ENCODE results near the gene SERAC1. TPM values are rescaled to one million over a fixed set of nuclear protein-coding genes. Genes with fewer than 3 reads are reported as not detected.

The SERAC1 gene
- total RNA-seq, 1 experiment from 2014 or later, result 7.6 TPM

DNA sequence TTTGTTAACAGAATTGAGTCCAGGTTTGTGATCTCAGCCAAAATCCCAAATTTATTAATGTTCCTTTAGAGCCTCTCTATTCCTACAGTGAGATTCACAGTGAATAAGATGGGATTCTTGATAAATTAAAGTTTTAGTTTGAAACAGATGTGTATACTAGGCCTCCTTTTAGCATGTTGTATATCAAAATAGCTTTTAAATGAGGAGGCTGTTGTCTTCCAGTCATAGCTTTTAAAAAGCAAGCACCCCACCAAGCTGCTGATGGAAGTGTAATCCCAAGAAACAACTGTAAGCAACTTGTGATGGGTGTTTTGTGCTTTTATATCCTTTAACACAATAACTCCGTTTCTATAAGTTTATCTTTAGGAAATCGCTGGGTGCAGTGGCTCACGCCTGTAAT lies 7.0 kb upstream of the SERAC1 start:
- Histone ChIP-seq H2BK20ac (ENCODE audit: low read depth, low read length, poor library complexity, severe bottlenecking) (no peak overlapping the region), H3T11ph (ENCODE audit: low read length) (no peak overlapping the region), H3K79me1 (ENCODE audit: insufficient read depth, low read depth, low read length, poor library complexity, severe bottlenecking) (no peaks in the 10 kb centered on the region), H3K14ac (ENCODE audit: insufficient read depth, low read length) (no peak overlapping the region), H3K27ac (ENCODE audit: insufficient read length, low read depth, low read length) (no peak overlapping the region), H3K56ac (ENCODE audit: insufficient read length, low read depth, low read length) (no peak overlapping the region), H4K20me1 (ENCODE audit: control insufficient read depth, insufficient read depth, insufficient read length) (no peaks in the 10 kb centered on the region), H3K4ac (ENCODE audit: low read depth, low read length) (no peak overlapping the region), H2BK5ac (ENCODE audit: insufficient read length, low read length) (no peak overlapping the region), H3K18ac (ENCODE audit: insufficient read length, low read depth, low read length) (no peak overlapping the region), H2BK12ac (ENCODE audit: insufficient read length, low read depth, low read length) (no peak overlapping the region), H4K91ac (ENCODE audit: insufficient read length, low read depth, low read length) (no peak overlapping the region), H3K79me2 (ENCODE audit: insufficient read depth, low read length) (no peaks in the 10 kb centered on the region), H3K23me2 (ENCODE audit: insufficient read length, low read depth, low read length, poor library complexity, severe bottlenecking) (no peaks in the 10 kb centered on the region), H3K4me2 (ENCODE audit: insufficient read depth, insufficient read length, low read length) (no peak overlapping the region), H3K23ac (ENCODE audit: insufficient read length, low read depth, low read length) (no peak overlapping the region), H3K9ac (ENCODE audit: extremely low read depth, insufficient read length, low read length) (no peak overlapping the region), H2AK5ac (ENCODE audit: insufficient read length, low read length) (no peak overlapping the region), H3K9me3 (ENCODE audit: control insufficient read depth, low read depth, low read length) (no peaks in the 10 kb centered on the region), H2BK15ac (ENCODE audit: low read depth, low read length) (no peak overlapping the region), H2AFZ (ENCODE audit: low read length) (no peak overlapping the region), H4K5ac (ENCODE audit: insufficient read length, low read depth, low read length) (no peak overlapping the region), H2BK120ac (ENCODE audit: low read depth, low read length, poor library complexity, severe bottlenecking) (no peak overlapping the region), H3K27me3 (ENCODE audit: insufficient read depth, low read length) (no peaks in the 10 kb centered on the region), H4K8ac (replicated peaks; ENCODE audit: insufficient read length, low read depth, low read length) (no peak overlapping the region), H3K4me1 (ENCODE audit: insufficient read depth, low read length) (peaks cover 6% of the 10 kb centered on the region; the same call in 1 of the 2 replicates)
- TF ChIP-seq, protein P1, sequence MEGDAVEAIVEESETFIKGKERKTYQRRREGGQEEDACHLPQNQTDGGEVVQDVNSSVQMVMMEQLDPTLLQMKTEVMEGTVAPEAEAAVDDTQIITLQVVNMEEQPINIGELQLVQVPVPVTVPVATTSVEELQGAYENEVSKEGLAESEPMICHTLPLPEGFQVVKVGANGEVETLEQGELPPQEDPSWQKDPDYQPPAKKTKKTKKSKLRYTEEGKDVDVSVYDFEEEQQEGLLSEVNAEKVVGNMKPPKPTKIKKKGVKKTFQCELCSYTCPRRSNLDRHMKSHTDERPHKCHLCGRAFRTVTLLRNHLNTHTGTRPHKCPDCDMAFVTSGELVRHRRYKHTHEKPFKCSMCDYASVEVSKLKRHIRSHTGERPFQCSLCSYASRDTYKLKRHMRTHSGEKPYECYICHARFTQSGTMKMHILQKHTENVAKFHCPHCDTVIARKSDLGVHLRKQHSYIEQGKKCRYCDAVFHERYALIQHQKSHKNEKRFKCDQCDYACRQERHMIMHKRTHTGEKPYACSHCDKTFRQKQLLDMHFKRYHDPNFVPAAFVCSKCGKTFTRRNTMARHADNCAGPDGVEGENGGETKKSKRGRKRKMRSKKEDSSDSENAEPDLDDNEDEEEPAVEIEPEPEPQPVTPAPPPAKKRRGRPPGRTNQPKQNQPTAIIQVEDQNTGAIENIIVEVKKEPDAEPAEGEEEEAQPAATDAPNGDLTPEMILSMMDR (conservative IDR thresholded peaks at IDR 0.05), result no peak
- Mint-ChIP-seq H3K27ac (no peak overlapping the region), H3K36me3 (ENCODE audit: insufficient read depth in 1 of 3, low read depth in 3 of 3) (peaks cover 13 to 51% (median 13%) of the 10 kb centered on the region in 3 experiments), H3K9me3 (peaks cover 5 to 13% of the 10 kb centered on the region in 2 experiments), H3K4me1 (peaks cover 20 to 25% of the 10 kb centered on the region in 2 experiments), H3K4me3 (no peak overlapping the region), H3K27me3 (ENCODE audit: low read depth) (no peaks in the 10 kb centered on the region)
- DNase-seq, result no peak
- WGBS (ENCODE audit: extremely low coverage, insufficient read length, low lambda C conversion rate), result no CpG with 5 or more reads among the region's 3 CpGs

Measured in H9 (cell line).